Gastrocnemius medialis (tissue), 4 donors: Measurements from ENCODE around the gene HMGCS2. TPM values are rescaled to one million over a fixed set of nuclear protein-coding genes. Genes with fewer than 3 reads are reported as not detected.

Experiments
- ATAC-seq, 2 donors: fragments of 150-250 bp; one replicate each; pipeline ENCODE4 v1.9.1; 2016
- DNase-seq, 2 donors: peaks; one replicate each; pipeline ENCODE4 v3.0.0-alpha.2; 2019
- H3K27ac ChIP-seq, 4 donors: fragments of 200-600 bp; sonication (generic); 1 replicate in 1 of 4; 2 replicates in 3 of 4; pipeline ENCODE4 v1.5.1; 2016 to 2018; ENCODE audit warnings: mild to moderate bottlenecking in 2 of 4, moderate library complexity in 1 of 4
- H3K27me3 ChIP-seq, 3 donors: fragments of 200-600 bp; sonication (generic) in 2 of 3; 1 replicate in 1 of 3; 2 replicates in 2 of 3; pipeline versions ENCODE4 v1.5.1 to v1.6.0; 2016 to 2019; ENCODE audit warnings: mild to moderate bottlenecking in 1 of 3, moderate library complexity in 1 of 3
- H3K36me3 ChIP-seq, 2 donors: fragments of 200-600 bp; sonication (generic) in 1 of 2; one replicate each; pipeline ENCODE4 v1.5.1; 2017 to 2018
- H3K4me1 ChIP-seq, 2 donors: fragments of 200-600 bp; sonication (generic) in 1 of 2; one replicate each; pipeline ENCODE4 v1.5.1; 2016 to 2017; ENCODE audit warnings: mild to moderate bottlenecking in 2 of 2
- H3K4me3 ChIP-seq, 4 donors: fragments of 200-600 bp; sonication (generic) in 3 of 4; 1 replicate in 1 of 4; 2 replicates in 3 of 4; pipeline ENCODE4 v1.5.1; 2016 to 2019; ENCODE audit warnings: mild to moderate bottlenecking in 2 of 4
- H3K9me3 ChIP-seq, 3 donors: fragments of 200-600 bp; sonication (generic) in 2 of 3; 1 replicate in 1 of 3; 2 replicates in 2 of 3; pipeline ENCODE4 v1.5.1; 2016 to 2019
- CTCF ChIP-seq, 5 experiments: fragments of 450-650 bp in 3 of 5; fragments of 200-600 bp in 2 of 5; sonication (generic) in 2 of 5; IDR thresholded peaks in 4 of 5; conservative IDR thresholded peaks in 1 of 5; 1 replicate in 4 of 5; 2 replicates in 1 of 5; pipeline ENCODE4 v1.5.1; 2016 to 2019; ENCODE audit warnings: antibody characterized with exemption in 5 of 5, mild to moderate bottlenecking in 3 of 5, moderate library complexity in 3 of 5
- POLR2A ChIP-seq, 2 donors: fragments of 450-650 bp; IDR thresholded peaks; one replicate each; pipeline ENCODE4 v1.6.1; 2017; ENCODE audit warnings: antibody characterized with exemption in 2 of 2, mild to moderate bottlenecking in 2 of 2, moderate library complexity in 2 of 2
- in situ Hi-C, 4 donors: fragments of 200-750 bp; cut with MboI; loops; one replicate each; pipeline versions ENCODE4 v1.15.0 to v1.8.0; 2017; ENCODE audit warnings: low sequenced_read_pairs in 4 of 4
- intact Hi-C: fragments of 100-400 bp; cut with DNase I; formaldehyde crosslinking; loops from one replicate; pipeline ENCODE4 v1.15.1; 2023; ENCODE audit warnings: low total_unique reads
- total RNA-seq, 4 donors: library from RNA; depleted of rRNA; stranded (reverse); fragments of >200 nt; gene quantifications; one replicate each; pipeline versions ENCODE4 v1.1.0 to v1.2.3, GENCODE V29; 2016

HMGCS2 gene
- 1 to 10 TPM in 3 of 4 donors, not detected in 1; 1.2 to 9.2 (median 2.2) TPM for total RNA-seq

GRCh38 chr1:119768778-119769177 is at the start of gene HMGCS2:
TSS of gene HMGCS2 (minus strand) at chr1:119768905. CDS start at chr1:119768844, 61 bp downstream.
- intact Hi-C loops: no loop called here
- no peak within 1 kb of the TSS for H3K27ac ChIP-seq
- no peaks in the 10 kb centered on the region for H3K36me3 ChIP-seq
- TF ChIP-seq CTCF (IDR thresholded peaks at IDR 0.05 in 4 of 5, conservative IDR thresholded peaks at IDR 0.05 in 1 of 5) (no peak), POLR2A (IDR thresholded peaks at IDR 0.05) (no peak)
- no peak within 1 kb of the TSS for H3K4me3 ChIP-seq
- DNase-seq (no peak), ATAC-seq (no peak)
- H3K4me1 ChIP-seq: peaks cover 2 to 5% of the 10 kb centered on the region in 2 donors
- no peaks in the 10 kb centered on the region for H3K9me3 ChIP-seq
- in situ Hi-C loops: no loop called here
- no peaks in the 10 kb centered on the region for H3K27me3 ChIP-seq

GRCh38 chr1:119818181-119818580 is 49.5 kb upstream of the HMGCS2 start:
- in situ Hi-C loops (no loop called here), intact Hi-C loops (no loop called here)
- H3K27me3 ChIP-seq: peaks cover 0 to 3% (median 0%) of the 10 kb centered on the region in 3 donors
- no peak for TF ChIP-seq CTCF (IDR thresholded peaks at IDR 0.05 in 4 of 5, conservative IDR thresholded peaks at IDR 0.05 in 1 of 5)
- no peak for TF ChIP-seq POLR2A (IDR thresholded peaks at IDR 0.05)
- no peaks in the 10 kb centered on the region for H3K36me3 ChIP-seq
- ATAC-seq (no peak), DNase-seq (no peak)
- H3K27ac ChIP-seq: no peak overlapping the region
- H3K4me3 ChIP-seq: no peak overlapping the region
- no peaks in the 10 kb centered on the region for H3K4me1 ChIP-seq
- H3K9me3 ChIP-seq: no peaks in the 10 kb centered on the region

- intact Hi-C loops: no loop called here
- in situ Hi-C loops: no loop called here
- H3K27me3 ChIP-seq: no peaks in the 10 kb centered on the region
- ATAC-seq: no peak
- H3K36me3 ChIP-seq: no peaks in the 10 kb centered on the region
- TF ChIP-seq CTCF (IDR thresholded peaks at IDR 0.05 in 4 of 5, conservative IDR thresholded peaks at IDR 0.05 in 1 of 5) (no peak), POLR2A (IDR thresholded peaks at IDR 0.05) (no peak)
- no peak overlapping the region for H3K4me3 ChIP-seq
- H3K4me1 ChIP-seq: no peaks in the 10 kb centered on the region
- no peaks in the 10 kb centered on the region for H3K9me3 ChIP-seq
- no peak overlapping the region for H3K27ac ChIP-seq
- no peak for DNase-seq
These were observed 47.7 kb upstream of the HMGCS2 start for GRCh38 chr1:119816407-119816806.

- H3K36me3 ChIP-seq: no peaks in the 10 kb centered on the region
- intact Hi-C loops (no loop called here), in situ Hi-C loops (no loop called here)
- no peaks in the 10 kb centered on the region for H3K27me3 ChIP-seq
- H3K4me1 ChIP-seq: no peaks in the 10 kb centered on the region
- TF ChIP-seq CTCF (IDR thresholded peaks at IDR 0.05 in 4 of 5, conservative IDR thresholded peaks at IDR 0.05 in 1 of 5) (no peak), POLR2A (IDR thresholded peaks at IDR 0.05) (no peak)
- no peak overlapping the region for H3K27ac ChIP-seq
- H3K4me3 ChIP-seq: no peak overlapping the region
- ATAC-seq (no peak), DNase-seq (no peak)
- H3K9me3 ChIP-seq: no peaks in the 10 kb centered on the region
These were observed 47.2 kb upstream of the HMGCS2 start for GRCh38 chr1:119815928-119816327.

GRCh38 chr1:119815361-119815760 is 46.7 kb upstream of the HMGCS2 start:
- intact Hi-C loops (no loop called here), in situ Hi-C loops (no loop called here)
- Histone ChIP-seq H3K4me1 (no peaks in the 10 kb centered on the region), H3K9me3 (no peaks in the 10 kb centered on the region), H3K4me3 (no peak overlapping the region), H3K36me3 (no peaks in the 10 kb centered on the region), H3K27me3 (no peaks in the 10 kb centered on the region), H3K27ac (no peak overlapping the region)
- DNase-seq: no peak
- ATAC-seq: no peak
- TF ChIP-seq POLR2A (IDR thresholded peaks at IDR 0.05) (no peak), CTCF (IDR thresholded peaks at IDR 0.05 in 4 of 5, conservative IDR thresholded peaks at IDR 0.05 in 1 of 5) (no peak)
